Measurements from ENCODE around the gene OMA1. TPM values are rescaled to one million over a fixed set of nuclear protein-coding genes. Genes with fewer than 3 reads are reported as not detected.
A peak's percentile ranks its signal among the peaks of the same experiment; 100 is the strongest.

The OMA1 gene
- total RNA-seq, 1 donor from 2014 or later, result 9.2 TPM

DNA sequence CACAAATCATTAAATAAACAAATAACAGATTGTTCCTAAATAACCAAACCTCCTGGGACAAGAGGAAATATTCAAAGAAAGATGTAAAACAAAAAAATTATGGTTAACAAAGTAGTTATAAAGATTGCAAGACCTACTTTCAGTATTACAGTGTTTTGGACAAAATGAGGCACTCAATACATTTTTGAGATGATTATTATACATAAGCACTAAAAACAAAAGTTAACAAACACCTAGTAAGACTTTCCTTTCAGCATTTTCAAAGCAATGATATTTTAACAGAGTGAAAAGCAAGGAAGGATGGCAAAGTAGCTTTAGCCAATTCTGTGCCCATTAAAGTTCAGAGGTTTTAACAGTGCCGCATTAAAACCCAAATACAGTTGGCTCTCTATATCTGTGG, 17.2 kb downstream of the OMA1 start:
- TF ChIP-seq, protein P1, sequence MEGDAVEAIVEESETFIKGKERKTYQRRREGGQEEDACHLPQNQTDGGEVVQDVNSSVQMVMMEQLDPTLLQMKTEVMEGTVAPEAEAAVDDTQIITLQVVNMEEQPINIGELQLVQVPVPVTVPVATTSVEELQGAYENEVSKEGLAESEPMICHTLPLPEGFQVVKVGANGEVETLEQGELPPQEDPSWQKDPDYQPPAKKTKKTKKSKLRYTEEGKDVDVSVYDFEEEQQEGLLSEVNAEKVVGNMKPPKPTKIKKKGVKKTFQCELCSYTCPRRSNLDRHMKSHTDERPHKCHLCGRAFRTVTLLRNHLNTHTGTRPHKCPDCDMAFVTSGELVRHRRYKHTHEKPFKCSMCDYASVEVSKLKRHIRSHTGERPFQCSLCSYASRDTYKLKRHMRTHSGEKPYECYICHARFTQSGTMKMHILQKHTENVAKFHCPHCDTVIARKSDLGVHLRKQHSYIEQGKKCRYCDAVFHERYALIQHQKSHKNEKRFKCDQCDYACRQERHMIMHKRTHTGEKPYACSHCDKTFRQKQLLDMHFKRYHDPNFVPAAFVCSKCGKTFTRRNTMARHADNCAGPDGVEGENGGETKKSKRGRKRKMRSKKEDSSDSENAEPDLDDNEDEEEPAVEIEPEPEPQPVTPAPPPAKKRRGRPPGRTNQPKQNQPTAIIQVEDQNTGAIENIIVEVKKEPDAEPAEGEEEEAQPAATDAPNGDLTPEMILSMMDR (IDR thresholded peaks at IDR 0.05), result no peak
- H3K4me3 Mint-ChIP-seq (ENCODE audit: unreplicated experiment), result no peak overlapping the region
- no peak for DNase-seq (ENCODE audit: extremely low spot score, unreplicated experiment)
- no peak overlapping the region for H3K27ac Mint-ChIP-seq (ENCODE audit: unreplicated experiment)
- H3K4me1 Mint-ChIP-seq (ENCODE audit: unreplicated experiment), result no peaks in the 10 kb centered on the region
- peaks cover 5% of the 10 kb centered on the region for H3K36me3 Mint-ChIP-seq (ENCODE audit: unreplicated experiment)
- H3K9me3 Mint-ChIP-seq (ENCODE audit: unreplicated experiment), result no peaks in the 10 kb centered on the region
- H3K27me3 Mint-ChIP-seq (ENCODE audit: unreplicated experiment), result no peaks in the 10 kb centered on the region

DNA sequence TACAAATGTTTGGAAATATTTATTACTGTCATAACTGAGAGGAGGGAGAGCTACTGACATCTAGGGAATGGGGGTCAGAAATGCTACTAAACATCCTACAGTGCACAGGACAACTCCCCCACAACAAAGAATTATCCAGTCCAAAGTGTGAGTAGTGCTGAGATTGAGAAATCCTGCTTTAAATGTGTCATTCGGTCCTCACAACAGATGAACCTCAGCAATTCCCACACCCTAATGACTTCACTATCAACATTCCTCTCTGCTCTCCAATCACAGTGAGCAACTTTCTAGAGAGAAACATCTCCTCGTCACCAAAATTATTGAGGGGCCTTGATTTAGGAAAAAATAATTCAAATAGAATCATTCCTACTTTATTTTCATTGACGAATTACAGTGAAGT, 18.0 kb downstream of the OMA1 start:
- TF ChIP-seq, protein P1 (IDR thresholded peaks at IDR 0.05), result no peak
- DNase-seq (ENCODE audit: extremely low spot score, unreplicated experiment), result no peak
- Mint-ChIP-seq H3K4me1 (ENCODE audit: unreplicated experiment) (no peaks in the 10 kb centered on the region), H3K27me3 (ENCODE audit: unreplicated experiment) (no peaks in the 10 kb centered on the region), H3K4me3 (ENCODE audit: unreplicated experiment) (no peak overlapping the region), H3K9me3 (ENCODE audit: unreplicated experiment) (no peaks in the 10 kb centered on the region), H3K36me3 (ENCODE audit: unreplicated experiment) (peaks cover 5% of the 10 kb centered on the region), H3K27ac (ENCODE audit: unreplicated experiment) (no peak overlapping the region)

GRCh38 chr1:58524353-58524945, 22.1 kb downstream of the OMA1 start:
- TF ChIP-seq, protein P1 (IDR thresholded peaks at IDR 0.05), result no peak
- Mint-ChIP-seq H3K27ac (ENCODE audit: unreplicated experiment) (no peak overlapping the region), H3K4me3 (ENCODE audit: unreplicated experiment) (no peak overlapping the region), H3K36me3 (ENCODE audit: unreplicated experiment) (peaks cover 7% of the 10 kb centered on the region), H3K4me1 (ENCODE audit: unreplicated experiment) (no peaks in the 10 kb centered on the region), H3K9me3 (ENCODE audit: unreplicated experiment) (no peaks in the 10 kb centered on the region), H3K27me3 (ENCODE audit: unreplicated experiment) (no peaks in the 10 kb centered on the region)
- DNase-seq (ENCODE audit: extremely low spot score, unreplicated experiment), result no peak

DNA sequence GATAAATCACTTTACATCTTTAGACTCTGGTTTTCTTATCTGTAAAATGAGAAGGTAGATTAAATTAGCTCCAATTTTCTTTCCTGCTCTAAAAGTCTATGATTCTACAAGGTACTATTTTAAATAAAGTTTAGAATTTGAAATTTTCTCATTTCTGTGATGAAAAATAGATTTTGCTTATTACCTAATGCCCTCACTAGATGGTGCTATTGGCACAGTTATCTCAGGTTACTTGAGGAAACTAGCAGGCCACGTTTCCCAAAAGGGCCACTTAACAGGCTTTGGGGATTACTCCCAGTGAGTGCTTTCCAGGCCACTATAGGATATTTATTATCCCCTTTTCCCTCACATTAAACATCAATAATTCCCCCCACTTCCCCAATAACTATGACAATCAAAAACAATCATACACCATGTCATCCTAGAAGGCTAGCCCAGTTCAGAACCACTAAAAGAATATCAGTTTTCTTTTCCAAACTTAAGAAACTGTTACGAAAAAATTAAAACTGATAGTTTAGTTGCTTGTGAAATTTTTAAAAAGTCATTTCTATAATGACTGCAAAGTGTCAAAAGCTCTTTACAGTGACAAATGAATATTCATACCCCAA, 30.6 kb downstream of the OMA1 start:
- H3K27ac Mint-ChIP-seq (ENCODE audit: unreplicated experiment), result peak overlapping the region; percentile 28
- H3K4me1 Mint-ChIP-seq (ENCODE audit: unreplicated experiment), result peaks cover 3% of the 10 kb centered on the region
- H3K4me3 Mint-ChIP-seq (ENCODE audit: unreplicated experiment), result no peak overlapping the region
- DNase-seq (ENCODE audit: extremely low spot score, unreplicated experiment), result no peak
- TF ChIP-seq, protein P1 (IDR thresholded peaks at IDR 0.05), result peak; percentile 77
- H3K9me3 Mint-ChIP-seq (ENCODE audit: unreplicated experiment), result peaks cover 8% of the 10 kb centered on the region
- H3K27me3 Mint-ChIP-seq (ENCODE audit: unreplicated experiment), result no peaks in the 10 kb centered on the region
- peaks cover 11% of the 10 kb centered on the region for H3K36me3 Mint-ChIP-seq (ENCODE audit: unreplicated experiment)

GRCh38 chr1:58513956-58514355, 32.6 kb downstream of the OMA1 start:
- Mint-ChIP-seq H3K36me3 (ENCODE audit: unreplicated experiment) (peaks cover 23% of the 10 kb centered on the region), H3K9me3 (ENCODE audit: unreplicated experiment) (peaks cover 9% of the 10 kb centered on the region), H3K4me1 (ENCODE audit: unreplicated experiment) (peaks cover 3% of the 10 kb centered on the region), H3K27ac (ENCODE audit: unreplicated experiment) (no peak overlapping the region), H3K4me3 (ENCODE audit: unreplicated experiment) (no peak overlapping the region), H3K27me3 (ENCODE audit: unreplicated experiment) (no peaks in the 10 kb centered on the region)
- TF ChIP-seq, protein P1 (IDR thresholded peaks at IDR 0.05), result no peak
- DNase-seq (ENCODE audit: extremely low spot score, unreplicated experiment), result no peak

All from osteocyte (in vitro differentiated cells).